ENCODE results near the gene FGR.
A peak's percentile ranks its signal among the peaks of the same experiment; 100 is the strongest.
"Not testable (repeated sequence)": the region's sequence is repeated elsewhere in the genome, so short reads cannot be mapped to it uniquely, and the experiment has no call there.

The FGR gene

GRCh38 chr1:27634177-27634984, 604 bp downstream of the FGR start:
- no peaks in the 10 kb centered on the region for H3K36me3 ChIP-seq (ENCODE audit: insufficient read depth, low read length)
- H3K27ac ChIP-seq (ENCODE audit: low read depth, low read length) = no peak overlapping the region
- H3K4me3 ChIP-seq (ENCODE audit: low read depth, low read length) = peak overlapping the region; percentile 63
- peaks cover 11% of the 10 kb centered on the region for H3K4me1 ChIP-seq (ENCODE audit: control insufficient read depth, insufficient read depth, low read length, unreplicated experiment)
- no peaks in the 10 kb centered on the region for H3K79me2 ChIP-seq (ENCODE audit: control insufficient read depth, insufficient read depth, low read length, unreplicated experiment)
- H2AFZ ChIP-seq (ENCODE audit: low read length, unreplicated experiment) = peak overlapping the region; percentile 45
- peaks cover 18% of the 10 kb centered on the region; the same call in 1 of the 2 replicates for H3K27me3 ChIP-seq (ENCODE audit: insufficient read depth, low read length)

- Histone ChIP-seq H3K27ac (ENCODE audit: low read depth, low read length) (no peak overlapping the region), H3K36me3 (ENCODE audit: insufficient read depth, low read length) (no peaks in the 10 kb centered on the region), H3K4me3 (ENCODE audit: low read depth, low read length) (peak overlapping the region; percentile 63), H2AFZ (ENCODE audit: low read length, unreplicated experiment) (peak overlapping the region; percentile 45), H3K4me1 (ENCODE audit: control insufficient read depth, insufficient read depth, low read length, unreplicated experiment) (peaks cover 11% of the 10 kb centered on the region), H3K79me2 (ENCODE audit: control insufficient read depth, insufficient read depth, low read length, unreplicated experiment) (no peaks in the 10 kb centered on the region), H3K27me3 (ENCODE audit: insufficient read depth, low read length) (peaks cover 18% of the 10 kb centered on the region; the same call in 1 of the 2 replicates)
Measured at GRCh38 chr1:27633640-27634176, 1.3 kb downstream of the FGR start.

- peaks cover 11% of the 10 kb centered on the region for H3K4me1 ChIP-seq (ENCODE audit: control insufficient read depth, insufficient read depth, low read length, unreplicated experiment)
- peaks cover 18% of the 10 kb centered on the region; the same call in 1 of the 2 replicates for H3K27me3 ChIP-seq (ENCODE audit: insufficient read depth, low read length)
- no peaks in the 10 kb centered on the region for H3K36me3 ChIP-seq (ENCODE audit: insufficient read depth, low read length)
- no peak overlapping the region for H3K27ac ChIP-seq (ENCODE audit: low read depth, low read length)
- no peak overlapping the region for H3K4me3 ChIP-seq (ENCODE audit: low read depth, low read length)
- H3K79me2 ChIP-seq (ENCODE audit: control insufficient read depth, insufficient read depth, low read length, unreplicated experiment) = no peaks in the 10 kb centered on the region
- no peak overlapping the region for H2AFZ ChIP-seq (ENCODE audit: low read length, unreplicated experiment)
Measured at GRCh38 chr1:27633298-27633610, 1.7 kb downstream of the FGR start.

GRCh38 chr1:27632387-27633297, 2.3 kb downstream of the FGR start:
- Histone ChIP-seq H3K4me3 (ENCODE audit: low read depth, low read length) (no peak overlapping the region), H3K27ac (ENCODE audit: low read depth, low read length) (no peak overlapping the region), H3K79me2 (ENCODE audit: control insufficient read depth, insufficient read depth, low read length, unreplicated experiment) (no peaks in the 10 kb centered on the region), H3K36me3 (ENCODE audit: insufficient read depth, low read length) (no peaks in the 10 kb centered on the region), H2AFZ (ENCODE audit: low read length, unreplicated experiment) (no peak overlapping the region), H3K4me1 (ENCODE audit: control insufficient read depth, insufficient read depth, low read length, unreplicated experiment) (peaks cover 11% of the 10 kb centered on the region), H3K27me3 (ENCODE audit: insufficient read depth, low read length) (peaks cover 18% of the 10 kb centered on the region; the same call in 1 of the 2 replicates)

- peaks cover 11% of the 10 kb centered on the region for H3K4me1 ChIP-seq (ENCODE audit: control insufficient read depth, insufficient read depth, low read length, unreplicated experiment)
- no peak overlapping the region for H3K27ac ChIP-seq (ENCODE audit: low read depth, low read length)
- H3K4me3 ChIP-seq (ENCODE audit: low read depth, low read length) = no peak overlapping the region
- H2AFZ ChIP-seq (ENCODE audit: low read length, unreplicated experiment) = no peak overlapping the region
- no peaks in the 10 kb centered on the region for H3K79me2 ChIP-seq (ENCODE audit: control insufficient read depth, insufficient read depth, low read length, unreplicated experiment)
- peaks cover 18% of the 10 kb centered on the region; the same call in 1 of the 2 replicates for H3K27me3 ChIP-seq (ENCODE audit: insufficient read depth, low read length)
- H3K36me3 ChIP-seq (ENCODE audit: insufficient read depth, low read length) = no peaks in the 10 kb centered on the region
Measured at GRCh38 chr1:27630859-27631491, 4.0 kb downstream of the FGR start.

DNA sequence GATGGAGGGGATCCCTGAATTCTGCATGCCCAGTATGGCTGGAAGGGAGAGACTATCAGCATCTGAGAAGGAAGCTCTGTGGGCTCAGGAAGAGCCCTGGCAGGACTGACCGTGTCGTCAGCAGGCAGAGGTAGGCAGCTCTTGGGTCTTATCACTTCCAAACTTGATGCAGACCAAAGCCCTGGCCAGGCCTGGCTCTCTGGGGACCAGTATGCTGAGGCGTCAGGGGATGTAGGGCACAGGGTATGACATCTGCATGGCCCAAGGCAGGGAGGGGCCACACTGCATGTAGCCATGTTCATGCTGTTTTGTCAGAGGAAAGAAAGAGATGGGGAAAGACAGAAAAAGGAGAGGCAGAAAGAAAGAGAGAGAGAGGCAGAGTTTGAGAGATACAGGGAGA, 6.3 kb downstream of the FGR start:
- Histone ChIP-seq H3K4me3 (ENCODE audit: low read depth, low read length) (no peak overlapping the region), H2AFZ (ENCODE audit: low read length, unreplicated experiment) (no peak overlapping the region), H3K27me3 (ENCODE audit: insufficient read depth, low read length) (peaks cover 7% of the 10 kb centered on the region; the same call in 1 of the 2 replicates), H3K36me3 (ENCODE audit: insufficient read depth, low read length) (no peaks in the 10 kb centered on the region), H3K4me1 (ENCODE audit: control insufficient read depth, insufficient read depth, low read length, unreplicated experiment) (peaks cover 11% of the 10 kb centered on the region), H3K27ac (ENCODE audit: low read depth, low read length) (no peak overlapping the region), H3K79me2 (ENCODE audit: control insufficient read depth, insufficient read depth, low read length, unreplicated experiment) (no peaks in the 10 kb centered on the region)

DNA sequence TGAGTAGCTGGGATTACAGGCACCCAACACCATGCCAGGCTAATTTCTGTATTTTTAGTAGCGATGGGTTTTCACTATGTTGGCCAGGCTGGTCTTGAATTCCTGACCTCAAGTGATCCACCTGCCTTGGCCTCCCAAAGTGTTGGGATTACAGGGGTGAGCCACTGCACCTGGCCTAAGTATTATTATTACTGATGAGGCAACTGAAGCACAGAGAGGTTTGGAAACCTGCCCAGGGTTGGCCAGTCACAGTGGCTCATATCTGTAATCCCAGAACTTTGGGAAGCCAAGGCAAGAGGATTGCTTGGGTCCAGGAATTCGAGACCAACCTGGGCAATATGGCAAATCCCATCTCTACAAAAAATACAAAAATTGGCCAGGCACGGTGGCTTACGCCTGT, 7.3 kb downstream of the FGR start:
- peaks cover 11% of the 10 kb centered on the region for H3K4me1 ChIP-seq (ENCODE audit: control insufficient read depth, insufficient read depth, low read length, unreplicated experiment)
- not testable (repeated sequence) for H3K79me2 ChIP-seq (ENCODE audit: control insufficient read depth, insufficient read depth, low read length, unreplicated experiment); H3K4me3 ChIP-seq (ENCODE audit: low read depth, low read length); H3K27me3 ChIP-seq (ENCODE audit: insufficient read depth, low read length); H3K27ac ChIP-seq (ENCODE audit: low read depth, low read length); H2AFZ ChIP-seq (ENCODE audit: low read length, unreplicated experiment); H3K36me3 ChIP-seq (ENCODE audit: insufficient read depth, low read length)

- Histone ChIP-seq H3K4me3 (ENCODE audit: low read depth, low read length) (no peak overlapping the region), H3K27ac (ENCODE audit: low read depth, low read length) (no peak overlapping the region), H3K4me1 (ENCODE audit: control insufficient read depth, insufficient read depth, low read length, unreplicated experiment) (peaks cover 11% of the 10 kb centered on the region), H3K27me3 (ENCODE audit: insufficient read depth, low read length) (no peaks in the 10 kb centered on the region), H3K79me2 (ENCODE audit: control insufficient read depth, insufficient read depth, low read length, unreplicated experiment) (no peaks in the 10 kb centered on the region), H3K36me3 (ENCODE audit: insufficient read depth, low read length) (no peaks in the 10 kb centered on the region), H2AFZ (ENCODE audit: low read length, unreplicated experiment) (no peak overlapping the region)
Measured at GRCh38 chr1:27627061-27627460, 7.9 kb downstream of the FGR start.

DNA sequence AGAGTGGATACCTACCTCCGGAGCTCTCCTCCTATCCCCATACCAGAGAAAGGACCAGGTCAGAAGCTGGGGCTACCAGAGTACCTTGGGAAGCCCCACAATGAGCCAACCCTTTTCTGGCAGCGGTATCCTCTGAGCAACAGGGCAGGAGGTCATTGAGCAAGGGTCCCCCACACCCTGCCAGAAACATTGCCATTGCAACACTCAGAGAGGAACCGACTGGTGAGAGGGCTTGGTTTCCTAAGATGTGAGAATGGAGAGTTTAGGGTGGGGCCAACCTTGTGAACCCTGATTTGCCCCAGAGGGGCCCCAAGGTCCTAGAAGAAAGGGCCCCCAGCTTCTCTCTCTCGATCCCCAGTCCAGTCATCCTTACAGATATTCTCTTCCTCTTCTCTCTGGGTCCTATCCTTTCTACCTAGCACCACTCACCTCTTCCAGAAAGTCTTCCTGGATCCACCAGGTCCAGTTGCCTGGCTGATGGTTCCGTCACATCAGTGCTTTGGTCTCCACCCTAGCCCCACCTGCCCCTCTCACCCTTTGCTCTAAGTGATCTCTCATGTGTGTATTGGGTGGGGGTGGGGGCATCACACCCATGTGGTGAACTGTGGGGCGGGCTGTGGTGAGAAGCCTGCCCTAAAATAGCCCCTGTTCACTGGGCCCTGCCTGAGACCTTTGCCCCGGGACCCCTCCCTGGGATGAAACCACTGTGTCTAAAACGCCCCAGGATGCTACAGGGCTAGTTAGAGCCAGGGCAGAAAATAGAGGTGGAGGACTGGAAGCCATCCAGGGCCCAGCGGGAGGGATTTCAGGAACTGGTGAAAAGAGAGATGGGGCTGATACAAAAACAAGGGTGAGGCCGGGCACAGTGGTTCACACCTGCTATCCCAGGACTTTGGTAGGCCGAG, 8.7 kb downstream of the FGR start:
- H3K4me3 ChIP-seq (ENCODE audit: low read depth, low read length) = no peak overlapping the region
- no peak overlapping the region for H3K27ac ChIP-seq (ENCODE audit: low read depth, low read length)
- H2AFZ ChIP-seq (ENCODE audit: low read length, unreplicated experiment) = no peak overlapping the region
- H3K27me3 ChIP-seq (ENCODE audit: insufficient read depth, low read length) = no peaks in the 10 kb centered on the region
- no peaks in the 10 kb centered on the region for H3K79me2 ChIP-seq (ENCODE audit: control insufficient read depth, insufficient read depth, low read length, unreplicated experiment)
- H3K4me1 ChIP-seq (ENCODE audit: control insufficient read depth, insufficient read depth, low read length, unreplicated experiment) = peaks cover 11% of the 10 kb centered on the region
- no peaks in the 10 kb centered on the region for H3K36me3 ChIP-seq (ENCODE audit: insufficient read depth, low read length)
